GM12875 (cell line): ENCODE measurements around the gene POMT2.
"Not testable (repeated sequence)": the region's sequence is repeated elsewhere in the genome, so short reads cannot be mapped to it uniquely, and the experiment has no call there.

Experiments used
- H3K4me3 ChIP-seq: one replicate; pipeline ENCODE4 v1.5.1; 2011; ENCODE audit warnings: low read depth, low read length, control low read depth
- TF ChIP-seq, protein P1 (sequence below): IDR thresholded peaks from 2 replicates; pipeline ENCODE4 v1.5.1; 2011; ENCODE audit warnings: low read depth, mild to moderate bottlenecking, control low read depth, inconsistent platforms, low read length, moderate library complexity, borderline replicate concordance; ENCODE audit not compliant: insufficient read depth

POMT2 gene

DNA sequence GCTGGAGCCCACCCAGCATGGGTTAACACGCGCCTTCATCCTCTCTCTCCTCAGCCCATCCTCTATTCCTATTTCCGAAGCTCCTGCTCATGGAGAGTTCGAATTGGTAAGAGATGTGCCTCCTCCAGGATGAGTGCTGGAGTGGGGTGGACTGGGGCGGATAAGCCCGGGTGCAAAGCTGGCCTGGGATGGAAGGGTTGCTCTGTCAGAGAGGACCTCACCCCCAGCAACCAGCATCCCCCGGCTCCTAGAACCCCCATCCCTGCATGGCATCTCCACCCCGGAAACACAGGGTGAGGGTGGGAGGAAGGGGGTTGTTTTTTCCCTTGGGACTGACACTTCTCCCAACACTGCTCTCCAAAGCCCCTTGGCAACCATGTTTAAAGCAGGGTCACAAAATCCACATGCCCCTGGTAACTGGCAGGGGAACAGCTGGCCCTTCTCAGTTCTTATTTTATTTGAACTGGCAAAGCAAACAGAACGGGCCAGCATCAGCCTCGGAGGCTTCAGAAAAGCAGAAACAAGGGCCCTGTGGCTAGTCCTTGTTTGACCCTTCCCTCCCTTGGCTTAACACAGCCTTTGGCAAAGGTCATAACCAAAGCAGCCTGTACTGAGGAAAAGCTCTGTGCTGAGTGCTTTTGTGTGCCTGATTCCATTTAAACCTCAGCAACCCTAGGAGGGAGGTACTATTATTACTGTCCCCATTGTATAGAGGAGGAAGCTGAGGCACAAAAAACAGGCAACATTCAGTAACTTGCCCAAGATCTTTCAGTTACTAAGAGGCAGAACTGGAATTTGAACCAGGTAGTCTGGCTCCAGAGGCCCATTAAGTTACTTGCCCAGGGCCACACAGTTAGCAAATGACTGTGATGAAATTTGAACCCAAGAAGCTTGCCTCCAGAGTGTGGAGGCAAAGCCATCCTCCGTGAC is 4.4 kb upstream of the POMT2 start:
- H3K4me3 ChIP-seq = no peak overlapping the region
- TF ChIP-seq, protein P1, sequence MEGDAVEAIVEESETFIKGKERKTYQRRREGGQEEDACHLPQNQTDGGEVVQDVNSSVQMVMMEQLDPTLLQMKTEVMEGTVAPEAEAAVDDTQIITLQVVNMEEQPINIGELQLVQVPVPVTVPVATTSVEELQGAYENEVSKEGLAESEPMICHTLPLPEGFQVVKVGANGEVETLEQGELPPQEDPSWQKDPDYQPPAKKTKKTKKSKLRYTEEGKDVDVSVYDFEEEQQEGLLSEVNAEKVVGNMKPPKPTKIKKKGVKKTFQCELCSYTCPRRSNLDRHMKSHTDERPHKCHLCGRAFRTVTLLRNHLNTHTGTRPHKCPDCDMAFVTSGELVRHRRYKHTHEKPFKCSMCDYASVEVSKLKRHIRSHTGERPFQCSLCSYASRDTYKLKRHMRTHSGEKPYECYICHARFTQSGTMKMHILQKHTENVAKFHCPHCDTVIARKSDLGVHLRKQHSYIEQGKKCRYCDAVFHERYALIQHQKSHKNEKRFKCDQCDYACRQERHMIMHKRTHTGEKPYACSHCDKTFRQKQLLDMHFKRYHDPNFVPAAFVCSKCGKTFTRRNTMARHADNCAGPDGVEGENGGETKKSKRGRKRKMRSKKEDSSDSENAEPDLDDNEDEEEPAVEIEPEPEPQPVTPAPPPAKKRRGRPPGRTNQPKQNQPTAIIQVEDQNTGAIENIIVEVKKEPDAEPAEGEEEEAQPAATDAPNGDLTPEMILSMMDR = no peak

- TF ChIP-seq, protein P1 = no peak
- H3K4me3 ChIP-seq = no peak overlapping the region
These were observed 3.6 kb upstream of the POMT2 start for GRCh38 chr14:77324289-77324688.

- TF ChIP-seq, protein P1 = no peak
- H3K4me3 ChIP-seq = no peak overlapping the region
These were observed 2.9 kb upstream of the POMT2 start for GRCh38 chr14:77323571-77323970.

GRCh38 chr14:77322951-77323350 is 2.3 kb upstream of the POMT2 start:
- TF ChIP-seq, protein P1 = no peak
- H3K4me3 ChIP-seq = no peak overlapping the region

DNA sequence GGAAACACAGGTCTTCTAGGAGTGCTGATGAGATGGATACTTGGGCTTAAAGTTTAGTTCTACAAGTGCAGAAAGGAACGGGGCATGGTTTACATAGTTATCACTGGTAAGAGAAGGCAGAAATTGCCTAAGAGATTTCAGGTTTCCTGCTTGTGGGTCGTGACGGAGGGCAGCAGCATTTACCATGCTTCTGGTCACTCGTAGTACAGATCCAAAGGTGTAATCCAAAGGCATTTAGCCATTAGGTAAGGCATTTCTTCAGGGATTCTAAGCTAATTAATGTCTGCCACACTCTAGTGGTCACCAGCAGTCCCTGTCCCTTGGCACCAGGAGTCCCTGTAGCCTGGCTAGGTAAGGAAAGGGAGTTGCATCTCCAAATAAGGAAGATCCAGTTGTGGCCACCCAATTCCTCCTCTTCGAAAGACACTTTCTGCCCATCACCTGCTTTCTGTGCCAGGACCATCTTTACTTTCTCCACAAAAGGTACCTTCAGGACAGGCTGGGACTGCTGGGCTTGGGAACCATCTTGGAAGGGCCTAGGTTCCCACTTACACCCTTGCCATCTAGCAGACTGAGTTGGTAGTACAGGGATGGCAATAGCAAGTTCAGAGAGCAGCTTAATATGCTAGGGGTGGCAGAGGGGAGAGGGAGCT is 1.7 kb upstream of the POMT2 start:
- no peak overlapping the region for H3K4me3 ChIP-seq
- TF ChIP-seq, protein P1 = no peak

DNA sequence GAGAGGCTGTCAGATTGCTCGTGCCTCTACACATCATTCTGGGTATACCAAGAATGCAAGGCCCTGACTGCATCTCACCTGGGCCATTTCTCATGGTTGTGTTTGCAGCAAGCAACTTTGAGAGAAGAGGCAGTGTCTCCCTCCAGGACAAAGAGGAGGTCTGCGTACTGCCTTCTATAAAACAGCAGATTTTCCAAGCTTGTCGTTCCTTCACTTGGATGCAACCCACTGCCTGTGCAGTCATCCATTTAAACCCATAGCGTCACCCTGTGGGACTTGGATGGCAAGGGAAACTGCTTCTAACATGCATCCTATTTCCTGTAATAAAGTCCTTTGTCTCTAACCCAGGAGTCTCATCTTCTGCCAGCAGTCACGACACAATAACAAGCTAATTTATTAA is 1.3 kb downstream of the POMT2 start:
- no peak overlapping the region for H3K4me3 ChIP-seq
- TF ChIP-seq, protein P1 = no peak

- not testable (repeated sequence) for H3K4me3 ChIP-seq
These were observed 1.9 kb downstream of the POMT2 start for GRCh38 chr14:77318756-77319155.
